Stimulated activated CD4-positive, alpha-beta T cell treated with anti-CD3 and anti-CD28 coated beads, Interleukin-15, amount 100 ng/mL, for 24 hours (primary cell): ENCODE results near the gene RXRG.

ENCODE experiments used
- DNase-seq: peaks from one replicate; pipeline ENCODE4 v3.0.0-alpha.2; 2020

RXRG gene

GRCh38 chr1:165449131-165449530, 4.2 kb upstream of the RXRG start:
- no peak for DNase-seq

GRCh38 chr1:165445388-165445787, 462 bp upstream of the RXRG start:
- no peak for DNase-seq

- peak; percentile 11 for DNase-seq
Measured at GRCh38 chr1:165443539-165444311, 1.2 kb downstream of the RXRG start.

GRCh38 chr1:165442653-165443052, 2.3 kb downstream of the RXRG start:
- no peak for DNase-seq

GRCh38 chr1:165442053-165442452, 2.9 kb downstream of the RXRG start:
- no peak for DNase-seq

- no peak for DNase-seq
Measured at GRCh38 chr1:165441166-165441880, 3.6 kb downstream of the RXRG start.

- no peak for DNase-seq
Measured at GRCh38 chr1:165439330-165439729, 5.6 kb downstream of the RXRG start.

GRCh38 chr1:165436994-165437393, 7.9 kb downstream of the RXRG start:
- no peak for DNase-seq

GRCh38 chr1:165435801-165436200, 9.1 kb downstream of the RXRG start:
- DNase-seq = no peak

- no peak for DNase-seq
Measured at GRCh38 chr1:165434281-165434680, 10.6 kb downstream of the RXRG start.

GRCh38 chr1:165431079-165431478, 13.8 kb downstream of the RXRG start:
- no peak for DNase-seq

GRCh38 chr1:165426745-165427144, 18.2 kb downstream of the RXRG start:
- no peak for DNase-seq

GRCh38 chr1:165425621-165426020, 19.3 kb downstream of the RXRG start:
- DNase-seq = no peak

- no peak for DNase-seq
Measured at GRCh38 chr1:165424454-165425216, 20.3 kb downstream of the RXRG start.

GRCh38 chr1:165423136-165423535, 21.8 kb downstream of the RXRG start:
- DNase-seq = no peak

- no peak for DNase-seq
Measured at GRCh38 chr1:165420655-165421054, 24.3 kb downstream of the RXRG start.

GRCh38 chr1:165419839-165420238, 25.1 kb downstream of the RXRG start:
- DNase-seq = no peak

GRCh38 chr1:165418195-165418594, 26.7 kb downstream of the RXRG start:
- DNase-seq = no peak

GRCh38 chr1:165416876-165417275, 28.1 kb downstream of the RXRG start:
- no peak for DNase-seq

- no peak for DNase-seq
Measured at GRCh38 chr1:165415068-165415467, 29.9 kb downstream of the RXRG start.

GRCh38 chr1:165414620-165415019, 30.3 kb downstream of the RXRG start:
- DNase-seq = no peak

- no peak for DNase-seq
Measured at GRCh38 chr1:165411396-165411795, 33.5 kb downstream of the RXRG start.

- no peak for DNase-seq
Measured at GRCh38 chr1:165409657-165410358, 35.1 kb downstream of the RXRG start.
